Measurements from ENCODE around the gene MFAP1.
A peak's percentile ranks its signal among the peaks of the same experiment; 100 is the strongest.
"Not testable (repeated sequence)": the region's sequence is repeated elsewhere in the genome, so short reads cannot be mapped to it uniquely, and the experiment has no call there.

MFAP1 gene

DNA sequence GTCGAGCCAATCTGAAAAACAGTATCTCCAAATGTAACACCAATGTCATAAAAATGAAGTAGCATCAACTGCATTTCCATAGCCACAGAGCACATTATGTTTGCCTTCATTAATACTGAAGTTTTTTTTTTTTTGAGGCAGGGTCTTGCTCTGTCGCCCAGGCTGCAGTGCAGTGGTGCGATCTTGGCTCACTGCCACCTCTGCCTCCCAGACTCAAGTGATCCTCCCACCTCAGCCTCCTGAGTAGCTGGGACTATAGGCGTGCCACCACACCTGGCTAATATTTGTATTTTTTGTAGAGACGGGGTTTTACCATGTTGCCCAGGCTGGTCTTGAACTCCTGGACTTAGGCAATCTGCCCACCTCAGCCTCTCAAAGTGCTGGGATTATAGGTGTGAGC lies 9.4 kb downstream of the MFAP1 start:
- DNase-seq: not testable (repeated sequence)

DNA sequence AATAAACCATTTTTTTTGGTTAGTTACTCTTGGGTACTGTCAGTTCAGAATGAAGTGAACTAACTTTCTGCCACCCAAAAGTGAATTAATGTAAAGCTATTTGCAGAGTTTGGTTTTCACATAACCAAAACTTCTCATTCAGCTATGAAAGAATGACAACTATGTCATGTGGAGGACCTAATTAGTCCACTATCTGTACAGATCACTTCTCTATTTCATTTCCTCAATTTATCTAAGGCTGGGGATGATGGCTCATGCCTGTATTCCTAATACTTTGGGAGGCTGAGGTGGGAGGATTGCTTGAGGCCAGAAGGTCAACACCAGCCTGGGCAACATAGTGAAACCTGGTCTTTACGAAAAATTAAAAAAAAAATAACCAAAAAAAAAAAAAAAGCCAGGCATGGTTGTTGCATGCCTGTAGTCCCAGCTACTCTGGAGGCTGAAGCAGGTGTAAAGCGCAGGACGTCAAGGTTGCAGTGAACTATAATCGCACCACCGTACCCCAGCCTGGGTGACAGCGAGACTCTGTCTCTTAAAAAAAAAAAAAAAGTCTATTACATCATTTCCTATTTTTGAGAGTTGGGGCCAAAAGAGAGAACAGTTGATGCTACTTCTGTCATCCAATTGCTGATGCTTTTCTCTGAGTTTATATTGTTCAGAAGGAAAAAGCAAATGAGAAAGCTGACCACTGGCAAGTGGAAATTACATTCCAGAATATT lies 15.4 kb downstream of the MFAP1 start:
- DNase-seq: no peak

DNA sequence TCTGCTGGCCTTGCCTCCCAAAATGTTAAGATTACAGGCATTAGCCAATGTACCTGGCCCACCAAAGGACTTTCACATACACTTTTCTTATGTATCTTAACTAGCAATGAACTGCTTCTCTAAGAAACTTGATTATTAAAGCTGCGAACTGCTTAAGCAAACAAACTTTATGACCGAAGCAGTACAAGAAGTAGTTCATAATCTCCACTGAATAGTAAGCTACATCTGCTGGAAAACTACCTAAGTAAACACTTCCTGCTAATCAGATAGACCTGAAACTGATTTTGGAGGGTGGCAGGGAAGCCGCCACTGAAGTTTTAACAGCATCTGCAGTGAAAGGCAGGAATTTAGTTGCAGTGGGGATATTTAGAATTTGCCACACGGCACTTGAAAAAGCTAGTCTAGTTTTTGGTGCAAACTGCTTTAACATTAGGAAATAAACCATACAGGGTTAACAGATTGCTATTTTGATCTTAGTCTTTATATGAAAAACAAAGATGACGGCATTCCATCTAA lies 16.0 kb downstream of the MFAP1 start:
- DNase-seq: no peak

DNA sequence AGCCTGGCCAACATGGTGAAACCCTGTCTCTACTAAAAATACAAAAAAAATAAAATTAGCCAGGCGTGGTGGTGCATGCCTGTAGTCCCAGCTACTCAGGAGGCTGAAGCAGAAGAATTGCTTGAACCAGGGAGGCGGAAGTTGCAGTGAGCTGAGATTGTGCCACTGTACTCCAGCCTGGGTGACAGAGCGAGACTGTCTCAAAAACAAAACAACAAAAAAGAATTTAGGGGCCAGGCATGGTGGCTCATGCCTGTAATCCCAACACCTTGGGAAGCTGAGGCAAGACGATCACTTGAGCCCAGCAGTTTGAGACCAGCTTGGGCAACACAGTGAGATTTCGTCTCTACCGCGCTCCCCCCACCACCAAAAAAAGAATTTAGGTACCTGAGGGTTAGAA lies 21.8 kb downstream of the MFAP1 start:
- DNase-seq: not testable (repeated sequence)

DNA sequence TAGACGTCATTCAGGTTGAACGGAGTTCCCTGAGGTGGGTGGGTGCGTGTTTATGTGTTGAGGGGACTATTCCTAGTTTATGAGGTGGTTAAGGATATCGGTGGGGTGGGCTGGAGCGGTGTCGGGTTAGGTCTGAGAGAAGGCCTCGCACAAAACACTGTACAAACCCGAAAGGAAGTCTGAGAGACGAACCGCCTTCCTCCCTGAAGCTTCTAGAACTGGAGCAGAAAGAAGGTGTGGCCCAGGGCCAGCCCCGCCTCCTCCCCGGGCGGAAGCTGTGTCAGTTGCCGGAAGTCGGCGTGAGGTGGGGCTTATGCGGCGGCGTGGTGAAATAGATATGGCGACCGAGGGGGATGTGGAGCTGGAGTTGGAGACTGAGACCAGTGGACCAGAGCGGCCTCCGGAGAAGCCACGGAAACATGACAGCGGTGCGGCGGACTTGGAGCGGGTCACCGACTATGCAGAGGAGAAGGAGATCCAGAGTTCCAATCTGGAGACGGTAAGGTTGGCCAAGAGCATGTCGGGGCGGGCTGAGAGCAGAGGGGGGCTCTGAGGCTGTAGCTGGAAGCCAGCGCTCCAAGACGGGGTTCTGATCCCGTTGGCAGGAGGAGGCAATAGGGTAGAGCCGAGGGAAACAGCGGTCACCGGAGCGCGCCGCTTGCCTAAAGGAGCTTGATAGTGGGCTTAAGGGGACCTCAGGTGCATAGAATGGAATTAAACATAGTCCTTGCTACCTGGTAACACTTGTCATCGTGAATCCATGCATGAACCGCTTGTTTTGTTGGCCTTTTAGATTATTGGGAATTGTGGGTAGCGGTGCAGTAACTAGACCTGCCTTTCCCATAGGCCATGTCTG lies 24.0 kb downstream of the MFAP1 start, which contains the start of gene HYPK:
TSS of gene HYPK (plus strand) at position 314 of the 856 bp plus-strand sequence. CDS start at position 338, 24 bp downstream.
- peak; percentile 96 for DNase-seq

DNA sequence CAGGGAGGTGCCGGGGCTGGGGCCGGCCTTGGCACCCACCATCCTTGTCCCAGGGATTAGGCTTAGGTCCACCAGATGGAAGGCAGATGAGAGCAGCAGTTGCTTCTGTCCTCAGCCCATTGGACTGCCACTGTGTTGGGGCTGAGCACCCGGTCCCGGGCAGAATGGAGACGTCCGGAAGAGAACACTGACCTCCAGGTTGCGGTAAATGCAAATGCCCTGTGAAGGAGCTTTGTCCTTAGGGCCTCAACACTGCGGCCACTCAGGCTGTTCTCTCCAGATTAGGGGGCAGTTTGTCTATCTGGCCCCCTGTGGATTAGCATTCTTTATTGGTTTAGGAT lies 24.6 kb downstream of the MFAP1 start, which contains the start of gene SERINC4:
TSS of gene SERINC4 (minus strand) at position 276 of the 341 bp plus-strand sequence. CDS start at position 42, 234 bp downstream.
- no peak for DNase-seq

DNA sequence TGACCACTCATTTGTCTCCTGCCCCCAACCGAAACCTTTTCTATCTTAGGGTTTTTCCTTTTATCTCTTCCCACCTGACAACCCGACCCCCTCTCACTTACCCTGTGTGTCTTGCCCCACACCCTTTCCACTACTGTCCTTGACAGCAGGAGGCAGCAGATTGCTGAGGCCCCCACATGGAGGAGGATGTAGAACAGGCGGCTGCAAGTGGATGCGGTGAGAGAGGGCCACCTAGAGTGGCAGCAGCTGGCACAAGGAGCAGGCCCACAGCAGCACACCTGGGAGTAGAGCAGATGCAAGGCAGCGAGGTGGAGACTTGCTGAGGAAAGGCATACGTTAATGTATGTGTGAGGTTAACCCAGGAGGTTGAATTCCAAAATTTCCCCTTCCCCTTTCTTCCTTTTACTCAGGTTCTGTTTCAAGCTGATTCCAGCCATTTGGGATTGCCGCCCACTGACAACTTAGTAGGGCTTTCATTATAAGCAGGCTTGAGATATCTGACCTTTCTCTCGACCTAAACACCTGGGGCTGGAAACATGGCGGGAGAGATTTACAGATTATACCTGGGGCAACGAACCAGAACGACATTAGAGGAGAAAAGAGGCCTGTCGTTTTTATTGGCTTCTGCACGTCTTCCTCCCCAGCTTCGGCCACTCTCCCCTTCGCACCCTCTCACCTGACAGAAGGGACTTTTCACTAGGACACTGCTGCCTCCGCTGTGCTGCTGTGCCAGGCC lies 25.1 kb downstream of the MFAP1 start:
- DNase-seq: no peak

DNA sequence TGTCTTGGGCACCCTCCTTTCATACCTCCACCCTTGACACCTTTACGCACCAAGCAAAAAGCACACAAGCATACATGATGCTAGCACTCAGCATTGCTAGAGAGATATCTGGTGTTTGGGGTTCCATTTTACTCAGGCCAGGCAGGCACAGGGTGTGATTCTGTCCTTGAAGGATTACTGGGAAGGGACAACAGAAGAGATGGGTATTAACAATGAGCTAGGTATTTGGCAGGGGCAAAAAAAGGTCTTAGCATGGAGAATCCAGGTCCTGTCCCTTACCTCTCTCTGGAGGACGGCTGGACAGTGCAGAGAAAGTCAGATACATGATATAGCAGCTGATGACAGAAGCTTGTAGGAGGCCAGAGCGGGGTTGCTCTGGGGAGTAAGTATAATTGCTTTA lies 27.9 kb downstream of the MFAP1 start:
- DNase-seq: no peak

DNA sequence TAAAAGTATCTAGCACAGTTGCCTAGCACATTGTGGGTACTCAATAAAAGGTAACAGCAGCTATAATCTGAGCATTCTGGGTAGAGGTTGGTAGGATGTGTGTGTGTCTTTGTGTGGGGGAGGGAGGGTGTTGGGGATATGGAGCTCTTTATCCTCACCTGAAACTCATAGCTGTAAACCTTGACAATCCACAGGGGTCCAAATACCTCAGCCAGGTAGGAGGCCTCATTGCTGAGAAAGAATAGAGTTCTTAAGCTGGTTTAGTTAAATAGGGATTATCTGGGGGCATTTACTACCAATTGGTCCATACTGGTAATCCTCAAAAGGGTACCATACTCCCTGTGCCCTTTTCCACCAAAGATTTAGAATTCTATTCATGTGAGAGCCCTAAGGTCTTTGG lies 28.5 kb downstream of the MFAP1 start:
- DNase-seq: no peak

DNA sequence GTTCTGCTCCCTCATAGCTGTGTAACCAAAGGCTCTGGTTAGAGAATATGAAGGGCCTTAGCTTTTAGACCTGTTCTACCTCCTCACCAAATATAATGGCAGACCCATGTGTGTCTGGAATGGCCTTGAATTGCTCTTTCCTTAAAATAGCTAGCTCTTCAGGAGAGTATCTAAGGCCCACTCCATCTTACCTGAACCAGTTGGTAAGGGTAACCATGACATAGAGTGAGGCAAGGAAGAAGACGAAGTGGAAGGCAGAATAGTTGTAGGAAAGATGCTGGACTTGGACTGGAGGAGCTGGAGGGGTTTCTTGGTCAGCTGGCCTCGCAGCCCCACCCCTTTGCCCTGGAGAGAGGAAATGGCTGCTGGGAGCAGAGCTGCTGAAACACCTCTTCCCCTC lies 29.3 kb downstream of the MFAP1 start:
- DNase-seq: no peak

DNA sequence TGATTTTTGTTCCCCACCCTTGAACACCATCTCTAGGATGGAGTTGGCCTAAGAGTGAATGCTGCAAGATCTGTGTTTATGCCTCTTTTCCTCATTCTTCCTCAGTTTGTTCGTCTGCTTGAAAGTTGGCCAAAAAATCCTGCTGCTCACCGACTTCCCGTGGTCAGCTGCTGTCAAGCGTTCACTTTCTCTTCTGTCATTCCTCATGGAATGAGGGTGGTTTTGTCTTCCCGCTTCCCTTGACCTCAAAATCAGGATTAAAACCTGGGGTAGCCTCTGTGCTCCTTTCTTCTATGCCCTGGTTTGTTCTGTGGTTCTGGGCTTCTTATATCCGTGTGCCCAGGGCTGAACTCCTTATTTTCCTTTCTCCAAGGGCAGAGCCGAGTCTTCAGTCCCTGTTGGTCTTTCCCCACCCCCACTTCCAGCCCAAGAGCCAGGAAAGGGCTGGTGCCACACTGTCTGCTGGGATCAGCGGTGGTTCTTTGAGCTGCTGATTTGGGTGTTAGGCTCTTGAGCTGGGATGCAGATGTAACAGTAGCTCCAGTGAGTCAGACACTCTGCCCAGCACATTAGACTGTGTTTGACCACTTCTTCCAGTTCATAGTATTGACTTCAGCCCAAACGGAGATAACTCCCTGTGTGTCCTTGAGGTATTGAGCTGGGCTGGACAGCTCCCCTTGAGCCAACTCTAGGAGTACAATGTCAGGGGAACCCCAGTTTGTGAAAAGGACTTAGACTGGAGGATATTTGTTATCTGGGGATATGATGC lies 30.0 kb downstream of the MFAP1 start:
- no peak for DNase-seq

DNA sequence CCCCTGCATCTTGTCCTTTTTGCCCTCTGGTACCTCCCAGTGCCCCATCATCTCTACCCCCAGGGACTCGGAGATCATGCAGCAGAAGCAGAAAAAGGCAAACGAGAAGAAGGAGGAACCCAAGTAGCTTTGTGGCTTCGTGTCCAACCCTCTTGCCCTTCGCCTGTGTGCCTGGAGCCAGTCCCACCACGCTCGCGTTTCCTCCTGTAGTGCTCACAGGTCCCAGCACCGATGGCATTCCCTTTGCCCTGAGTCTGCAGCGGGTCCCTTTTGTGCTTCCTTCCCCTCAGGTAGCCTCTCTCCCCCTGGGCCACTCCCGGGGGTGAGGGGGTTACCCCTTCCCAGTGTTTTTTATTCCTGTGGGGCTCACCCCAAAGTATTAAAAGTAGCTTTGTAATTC lies 30.8 kb downstream of the MFAP1 start:
- no peak for DNase-seq

DNA sequence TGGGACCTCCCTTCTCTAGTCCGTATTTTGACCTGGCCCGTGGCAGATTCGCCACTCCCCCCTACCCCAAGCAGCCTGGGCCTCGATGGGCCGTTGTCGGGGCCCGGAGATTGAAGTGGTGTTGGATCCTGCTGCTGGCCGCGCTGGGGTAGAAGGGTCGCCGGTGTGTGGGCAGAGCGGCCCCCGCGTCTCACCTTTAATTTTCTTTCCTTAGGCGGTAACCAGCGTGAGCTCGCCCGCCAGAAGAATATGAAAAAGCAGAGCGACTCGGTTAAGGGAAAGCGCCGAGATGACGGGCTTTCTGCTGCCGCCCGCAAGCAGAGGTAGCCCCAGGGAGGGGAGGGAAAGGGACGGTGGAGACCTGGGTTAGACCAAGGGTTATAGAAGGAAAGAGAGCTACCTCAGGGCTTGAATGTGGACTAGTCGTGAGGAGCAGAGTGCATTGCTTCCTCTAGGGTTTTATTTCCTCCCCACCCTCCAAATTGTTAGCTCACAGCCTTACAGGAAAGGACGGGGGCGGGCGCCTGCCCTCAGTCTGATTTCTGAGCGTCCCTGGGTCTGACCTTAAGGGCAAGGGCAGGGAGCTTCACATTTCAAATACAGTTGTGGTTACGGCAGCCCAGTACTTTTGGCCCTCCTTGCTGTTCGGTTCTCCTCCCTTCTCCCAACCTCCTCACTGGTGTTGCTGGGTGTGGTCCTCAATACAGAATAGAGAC lies 31.6 kb downstream of the MFAP1 start:
- peak; percentile 47 for DNase-seq

DNA sequence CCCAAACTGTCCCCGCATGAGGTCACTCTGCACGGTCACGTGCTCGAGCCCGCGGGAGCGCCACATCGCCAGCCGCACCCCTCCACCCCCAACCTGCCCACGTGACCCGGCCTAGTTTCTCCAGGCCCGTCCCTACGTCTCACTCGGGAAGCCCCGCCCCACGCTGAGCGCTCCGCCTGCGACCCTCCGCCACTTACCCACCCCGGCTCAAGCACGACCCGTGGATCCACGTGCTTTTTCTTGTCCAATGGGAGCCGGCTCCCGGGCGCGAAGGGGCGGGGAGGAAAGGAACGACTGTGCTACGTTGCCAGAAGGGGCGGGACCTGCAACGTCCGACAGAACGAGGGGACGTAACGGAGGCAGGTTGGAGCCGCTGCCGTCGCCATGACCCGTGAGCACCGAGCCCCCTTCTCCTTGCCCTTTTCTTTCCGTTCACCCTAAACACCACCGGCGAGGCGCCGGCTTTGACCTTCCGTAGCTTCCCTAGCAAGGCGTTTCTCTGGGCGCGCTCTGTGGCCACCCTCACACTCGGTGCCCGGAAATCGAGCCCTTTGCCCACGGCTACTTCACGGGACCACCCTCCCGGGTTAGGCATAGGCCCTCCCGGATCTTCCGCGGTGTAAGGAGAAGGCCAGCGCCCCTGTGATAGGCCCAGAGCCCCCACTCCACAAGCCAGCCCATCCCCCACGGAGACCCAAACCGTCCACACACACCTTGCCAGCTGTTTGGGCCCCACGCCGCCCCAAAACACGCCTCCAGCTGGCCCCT lies 32.3 kb downstream of the MFAP1 start, which contains the start of gene SERF2:
TSS of gene SERF2 (plus strand) at position 328 of the 768 bp plus-strand sequence. CDS start at position 385, 57 bp downstream.
- DNase-seq: peak; percentile 100

DNA sequence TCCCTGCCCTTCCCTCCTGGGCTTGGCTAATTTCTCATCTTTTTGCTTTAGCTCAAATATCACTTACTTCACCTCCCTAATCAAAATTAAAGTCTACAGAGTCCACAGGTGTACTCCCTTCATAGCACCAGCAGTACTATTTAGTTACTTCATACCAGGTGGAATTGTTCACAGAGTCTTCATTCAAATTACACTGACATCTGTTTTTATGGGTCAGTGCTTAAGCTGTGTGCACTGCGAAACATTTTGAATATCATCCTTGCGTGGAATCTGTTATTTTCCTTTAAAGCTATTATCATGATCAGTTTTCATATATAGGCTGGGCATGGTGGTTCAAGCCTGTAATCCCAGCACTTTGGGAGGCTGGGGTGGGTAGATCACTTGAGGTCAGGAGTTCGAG lies 35.1 kb downstream of the MFAP1 start:
- DNase-seq: no peak

DNA sequence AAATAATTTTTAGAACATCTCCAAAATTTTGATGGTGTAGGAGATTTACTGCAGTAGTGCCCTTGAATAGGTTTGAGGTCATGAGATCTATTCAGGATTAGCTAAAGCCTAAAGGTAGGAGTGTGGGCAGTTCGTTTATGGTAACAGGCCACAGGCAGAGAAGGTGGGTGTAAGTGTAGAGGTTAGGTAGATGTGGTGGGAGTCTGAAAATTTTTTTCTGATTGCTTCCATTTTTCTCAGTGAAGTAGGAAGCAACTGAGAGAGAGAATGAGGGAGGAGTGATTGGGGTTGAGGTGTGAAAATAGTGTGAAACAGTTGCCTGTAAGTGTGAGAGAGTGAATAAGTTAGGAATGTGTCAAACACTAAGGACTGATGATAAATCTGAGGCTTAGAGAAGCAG lies 45.5 kb downstream of the MFAP1 start:
- no peak for DNase-seq

DNA sequence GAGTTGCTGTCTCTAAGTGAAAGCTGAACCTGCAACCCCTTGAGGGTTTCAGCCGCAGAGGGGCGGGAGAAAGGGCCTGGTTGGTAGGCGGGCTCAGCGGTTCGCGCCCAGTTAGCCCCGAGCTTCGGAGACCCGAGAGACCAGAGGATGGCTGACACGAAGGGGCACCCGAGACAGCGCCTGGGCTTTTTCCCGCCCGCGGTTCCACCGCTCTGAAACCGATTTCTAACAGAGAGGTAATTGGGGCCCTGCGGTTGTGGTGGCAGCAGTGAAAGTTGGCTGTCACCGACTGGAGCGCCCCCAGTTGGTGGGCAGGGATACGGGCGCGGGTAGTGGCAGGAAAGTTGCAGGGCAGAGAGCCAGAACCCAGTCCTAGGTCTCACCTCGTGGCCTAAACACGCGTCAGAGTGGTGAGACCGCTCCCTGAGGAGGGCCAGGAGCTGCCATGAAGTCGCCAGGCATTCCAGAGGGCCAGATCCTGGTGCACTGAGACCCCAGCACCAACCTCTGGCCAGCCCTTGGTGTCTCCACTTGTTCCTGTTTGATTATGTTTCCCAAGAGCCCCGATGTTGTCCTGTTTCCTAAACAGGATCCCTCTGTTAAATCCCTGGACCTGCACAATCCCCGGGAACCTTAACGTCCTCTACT lies 47.1 kb downstream of the MFAP1 start:
- peak; percentile 87 for DNase-seq

DNA sequence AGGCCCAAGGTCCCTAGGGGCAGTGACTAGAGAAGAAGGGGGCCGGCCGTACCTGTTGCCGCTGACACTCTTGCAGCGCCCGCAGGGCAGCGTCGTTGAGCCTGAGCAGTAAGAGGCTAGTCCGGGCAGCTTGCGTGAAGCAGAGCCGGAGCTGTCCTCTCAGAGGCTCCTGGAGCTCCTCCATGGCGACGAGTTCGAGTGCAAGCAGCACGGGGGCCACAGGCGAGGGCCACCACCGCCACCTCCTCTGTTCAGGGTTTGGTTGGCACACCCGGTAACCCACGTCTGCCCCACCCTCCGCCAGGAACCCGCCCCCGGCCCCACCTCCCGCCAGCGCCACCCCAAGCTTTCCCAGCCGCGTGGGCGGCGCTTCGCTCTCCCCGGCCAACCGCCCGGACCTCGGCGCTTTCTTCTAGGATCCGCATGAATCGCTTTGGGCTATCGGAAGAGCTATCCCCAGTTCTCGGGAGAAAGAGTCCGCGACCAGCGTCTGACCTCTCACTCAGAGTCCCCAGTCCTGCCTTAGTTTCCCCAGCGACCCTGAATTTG lies 47.7 kb downstream of the MFAP1 start, which contains the start of gene ELL3:
TSS of gene ELL3 (minus strand) at position 249 of the 549 bp plus-strand sequence. CDS start at position 184, 65 bp downstream.
- DNase-seq: peak; percentile 86

DNA sequence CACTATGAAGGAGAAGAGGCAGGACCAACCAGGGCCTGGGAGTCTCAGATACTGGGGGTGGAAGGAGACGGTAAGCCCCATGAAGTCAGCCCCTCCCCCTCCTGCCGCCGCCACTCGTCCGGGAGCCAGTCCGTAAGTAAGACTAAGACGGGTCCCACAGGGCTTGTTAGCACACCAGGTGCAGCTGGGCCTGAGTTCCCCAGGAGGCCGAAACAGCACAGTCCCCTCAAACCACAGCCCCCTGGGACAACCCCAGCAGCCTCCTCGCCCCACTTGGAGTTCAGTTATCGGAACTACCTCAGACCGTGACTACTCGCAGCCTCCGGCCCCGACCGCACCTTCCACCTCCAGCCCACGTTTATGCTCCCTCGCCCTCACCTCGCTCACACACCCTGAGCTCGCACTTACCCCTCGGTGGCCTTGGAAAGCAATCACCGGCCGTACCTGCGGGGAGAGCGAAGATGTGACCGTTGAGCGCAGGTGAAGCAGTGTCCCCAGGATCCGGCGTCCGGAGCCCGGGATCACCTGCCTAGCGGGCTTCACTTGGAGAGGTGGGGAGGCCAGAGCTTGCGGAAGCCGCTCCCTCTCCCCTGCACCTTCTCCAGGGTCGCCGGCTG lies 48.3 kb downstream of the MFAP1 start:
- DNase-seq: peak; percentile 64

Measured in femur (tissue), 1 donor.